Left ventricle myocardium superior (tissue), 1 donor: Measurements from ENCODE around the gene ZNF763. TPM values are rescaled to one million over a fixed set of nuclear protein-coding genes. Genes with fewer than 3 reads are reported as not detected.

Source experiments
- total RNA-seq: library from RNA; stranded (reverse); fragmentation: NEBNext Ultra II Directional; extraction: Animal tissue kit (Norgen Biotek cat#: 25700); gene quantifications from one replicate; pipeline ENCODE4 v1.2.1, GENCODE V29; 2021
- donor health status: DM: no; HTN: yes; CAD: no; lungs with severe emphysema.

Gene ZNF763
- total RNA-seq, 1 donor from 2014 or later = 4.0 TPM

Other genes with a start within 250 kb of the ZNF763 start
- 3.1 TPM for gene ZNF823, start 226.1 kb upstream of the ZNF763 start, total RNA-seq
- 4.5 TPM for gene ZNF441, start 198.0 kb upstream of the ZNF763 start, total RNA-seq
- 2.6 TPM for gene ZNF491, start 166.5 kb upstream of the ZNF763 start, total RNA-seq
- gene ZNF440, start 150.8 kb upstream of the ZNF763 start, total RNA-seq = 4.5 TPM
- 3.7 TPM for gene ZNF439, start 116.3 kb upstream of the ZNF763 start, total RNA-seq
- 4.0 TPM for gene ZNF69, start 77.3 kb upstream of the ZNF763 start, total RNA-seq
- gene ZNF700, start 39.9 kb upstream of the ZNF763 start, total RNA-seq = 4.0 TPM
- gene ZNF433, start 70.6 kb downstream of the ZNF763 start, total RNA-seq = 3.1 TPM
- gene ZNF878, start 87.9 kb downstream of the ZNF763 start, total RNA-seq = 0.32 TPM
- 14.9 TPM for gene ZNF844, start 99.7 kb downstream of the ZNF763 start, total RNA-seq
- 1.8 TPM for gene ZNF20, start 175.3 kb downstream of the ZNF763 start, total RNA-seq
- 2.9 TPM for gene ZNF625, start 191.7 kb downstream of the ZNF763 start, total RNA-seq
- gene ZNF136, start 198.1 kb downstream of the ZNF763 start, total RNA-seq = 5.0 TPM